Stromal cell of bone marrow (primary cell): ENCODE data around the gene OXTR.

Experiments used
- DNase-seq: peaks from one replicate; pipeline ENCODE4 v3.0.0-alpha.2; 2012; ENCODE audit warnings: low read depth

OXTR gene

DNA sequence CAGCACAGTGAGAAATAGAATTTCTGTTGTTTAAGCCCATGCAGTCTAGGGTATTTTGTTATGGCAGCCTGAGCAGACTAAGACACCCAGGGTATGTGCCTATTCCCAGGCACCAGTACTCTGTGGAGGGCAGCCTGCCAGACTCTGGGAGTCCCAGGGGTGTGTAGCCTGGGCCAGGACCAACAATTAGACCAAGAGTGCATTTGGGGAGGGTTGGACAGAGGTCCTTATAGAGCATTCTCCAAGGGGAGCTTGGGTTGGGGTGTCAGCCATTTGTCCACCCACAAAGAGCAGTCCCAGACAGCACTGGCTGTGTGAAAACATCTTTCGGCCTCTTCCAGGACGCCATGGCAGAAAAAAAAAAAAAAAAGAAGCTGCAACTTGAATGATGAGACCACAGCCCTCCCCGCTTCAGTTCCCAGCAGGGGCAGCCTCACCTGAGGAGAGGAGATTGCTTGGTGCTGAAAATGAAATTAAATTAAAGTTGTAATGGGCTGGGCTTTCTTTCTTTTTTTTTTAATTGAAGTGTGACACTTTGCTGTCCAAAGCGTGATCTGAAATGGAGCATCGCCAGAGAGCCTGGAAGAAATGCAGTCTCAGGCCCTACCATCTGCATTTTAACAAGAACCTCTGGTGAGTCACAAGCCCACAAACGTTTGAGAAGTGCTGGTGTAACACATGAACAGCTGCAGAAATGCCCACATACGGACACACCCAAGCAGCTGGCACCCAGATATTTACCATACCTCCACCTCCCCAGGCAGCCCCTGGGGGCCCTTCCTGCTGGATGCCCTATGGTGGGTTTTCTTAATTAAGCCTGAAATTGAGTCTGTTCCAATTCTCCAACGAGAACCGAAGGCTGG, 57.1 kb downstream of the OXTR start:
- DNase-seq = peak; percentile 25

DNA sequence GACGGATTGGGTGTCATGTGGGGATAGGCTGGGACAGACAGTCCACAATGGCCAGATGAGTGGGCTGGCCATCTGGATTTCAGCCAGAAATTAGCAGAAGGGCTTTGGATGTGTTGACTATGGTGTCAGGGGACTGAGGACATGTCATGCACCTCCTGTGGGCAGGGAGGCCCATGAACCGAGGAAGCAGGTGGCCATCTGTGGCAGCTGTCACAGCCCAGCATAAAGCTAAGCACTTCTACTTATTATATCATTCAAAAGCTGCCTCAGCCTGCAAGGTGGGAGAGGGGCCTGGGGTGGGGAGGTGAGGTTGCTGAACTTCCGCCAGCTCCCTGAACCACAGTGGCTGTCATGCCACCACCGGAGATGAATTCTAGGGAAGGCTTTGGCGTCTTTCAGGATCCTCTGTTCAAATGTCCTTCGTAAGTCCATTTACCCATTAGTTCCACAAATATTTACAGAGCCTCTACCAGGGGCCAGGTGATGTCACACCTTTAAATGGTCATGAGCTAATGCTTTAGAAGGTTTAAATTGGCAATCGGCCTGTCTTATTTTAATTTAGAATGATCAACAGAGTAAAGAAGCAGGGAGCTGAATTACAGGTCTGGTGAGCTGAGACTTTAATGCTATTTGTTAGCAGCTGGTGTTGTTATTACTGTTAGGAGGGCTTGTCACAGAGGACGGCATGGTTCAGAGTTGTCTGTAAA, 59.5 kb downstream of the OXTR start:
- DNase-seq = no peak

DNA sequence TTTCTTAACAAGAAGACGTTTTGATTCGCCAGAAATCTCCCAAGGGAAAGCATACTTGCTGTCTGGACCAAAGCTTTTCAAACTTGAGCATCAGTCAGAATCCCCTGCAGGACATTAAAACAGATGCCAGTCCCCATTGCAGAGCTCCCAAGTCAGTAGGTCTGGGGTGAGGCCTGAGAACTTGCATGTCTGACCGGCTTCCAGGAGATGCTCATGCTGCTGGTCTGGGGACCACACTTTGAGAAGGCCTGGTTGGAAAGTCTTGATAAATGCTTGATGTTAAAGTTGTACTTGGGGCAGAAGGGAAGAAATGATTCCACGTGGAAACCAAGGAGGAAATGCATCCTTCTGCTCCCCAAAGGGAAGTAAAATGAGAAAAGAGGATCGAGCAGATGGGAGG, 60.1 kb downstream of the OXTR start:
- no peak for DNase-seq

DNA sequence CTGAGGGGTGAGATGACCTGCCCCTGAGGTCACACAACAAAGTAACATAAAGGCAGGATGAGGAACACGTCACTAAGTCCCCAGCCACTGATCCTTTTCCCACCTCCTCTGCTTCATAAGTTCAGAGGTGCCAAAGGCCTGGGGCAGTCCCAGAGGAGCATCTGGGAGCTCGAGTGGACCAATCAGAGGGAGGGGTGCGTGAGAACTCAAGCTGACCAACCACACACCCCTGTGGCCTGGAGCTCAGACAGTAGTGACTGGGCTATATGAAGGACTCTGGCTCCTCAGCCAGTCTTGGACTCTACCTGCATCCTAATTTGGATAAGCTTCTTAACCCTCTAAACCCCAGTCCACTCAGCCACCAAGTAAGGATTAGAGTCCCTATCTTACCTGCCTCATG, 63.8 kb downstream of the OXTR start:
- DNase-seq = no peak

DNA sequence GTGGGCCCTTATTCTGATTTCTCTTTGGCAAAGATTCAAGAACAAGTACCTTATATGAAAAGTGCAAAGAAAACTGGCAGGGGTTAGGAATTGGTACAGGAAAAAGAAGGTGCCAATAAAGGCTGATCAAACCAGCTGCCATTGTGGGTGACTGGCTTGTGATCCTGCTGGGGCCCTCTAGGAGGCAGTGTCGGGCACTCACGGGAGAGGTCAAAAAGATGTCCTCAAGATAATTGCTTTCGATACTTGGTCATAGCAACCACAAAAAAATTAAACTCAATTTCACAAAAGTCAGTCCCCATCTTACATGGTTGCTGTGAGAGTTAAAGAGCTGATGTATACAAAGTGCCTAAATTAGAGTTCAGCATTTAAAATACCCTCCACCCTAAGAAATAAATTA, 66.9 kb downstream of the OXTR start:
- DNase-seq = no peak
